GM12874 (cell line): ENCODE measurements around the gene KRTAP12-4.

Experiments
- CTCF ChIP-seq: IDR thresholded peaks from 2 replicates; pipeline ENCODE4 v1.5.1; 2011; ENCODE audit warnings: low read depth, mild to moderate bottlenecking, control low read depth, low read length, moderate library complexity; ENCODE audit not compliant: insufficient read depth

The KRTAP12-4 gene

GRCh38 chr21:44684483-44684882 lies 30.0 kb upstream of the KRTAP12-4 start:
- no peak for TF ChIP-seq CTCF

- no peak for TF ChIP-seq CTCF
These were observed 29.6 kb upstream of the KRTAP12-4 start for GRCh38 chr21:44684077-44684476.

GRCh38 chr21:44682580-44683151 lies 28.2 kb upstream of the KRTAP12-4 start:
- no peak for TF ChIP-seq CTCF

GRCh38 chr21:44681861-44682579 lies 27.6 kb upstream of the KRTAP12-4 start, which contains the start of gene KRTAP12-1:
KRTAP12-1 (minus strand) TSS chr21:44682163; CDS start chr21:44682123, 40 bp downstream.
- TF ChIP-seq CTCF = no peak

GRCh38 chr21:44681152-44681551 lies 26.7 kb upstream of the KRTAP12-4 start:
- no peak for TF ChIP-seq CTCF

GRCh38 chr21:44677881-44678280 lies 23.4 kb upstream of the KRTAP12-4 start:
- TF ChIP-seq CTCF = no peak

GRCh38 chr21:44671911-44672310 lies 17.5 kb upstream of the KRTAP12-4 start:
- TF ChIP-seq CTCF = no peak
